ENCODE data around the gene GOLPH3L. TPM values are rescaled to one million over a fixed set of nuclear protein-coding genes. Genes with fewer than 3 reads are reported as not detected.

The GOLPH3L gene
- total RNA-seq, 1 donor from 2014 or later = 12.6 TPM

GRCh38 chr1:150688763-150689162 is 8.2 kb downstream of the GOLPH3L start:
- no peak for TF ChIP-seq CTCF (conservative IDR thresholded peaks at IDR 0.05; ENCODE audit: low read depth, low read length)
- no peak for DNase-seq (ENCODE audit: low read depth)
- H3K4me3 ChIP-seq (ENCODE audit: low read depth, low read length) = no peak overlapping the region

DNA sequence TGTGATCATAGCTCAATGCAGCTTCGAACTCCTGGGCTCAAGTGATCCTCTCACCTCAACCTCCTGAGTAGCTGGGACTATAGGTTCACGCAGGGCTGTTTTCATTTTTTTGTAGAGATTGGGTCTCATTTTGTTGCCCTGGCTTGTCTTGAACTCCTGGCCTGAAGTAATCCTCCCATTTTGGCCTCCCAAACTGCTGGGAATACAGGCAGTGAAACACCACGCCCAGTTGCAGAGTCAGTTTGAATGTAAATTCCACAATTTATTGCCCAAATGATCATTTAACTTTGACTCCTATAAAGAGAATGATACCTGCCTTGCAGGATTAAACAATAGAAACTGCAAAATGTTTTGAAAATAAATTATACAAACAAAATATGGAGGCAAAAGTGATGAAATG is 10.7 kb downstream of the GOLPH3L start:
- H3K4me3 ChIP-seq (ENCODE audit: low read depth, low read length) = no peak overlapping the region
- no peak for DNase-seq (ENCODE audit: low read depth)
- no peak for TF ChIP-seq CTCF (conservative IDR thresholded peaks at IDR 0.05; ENCODE audit: low read depth, low read length)

DNA sequence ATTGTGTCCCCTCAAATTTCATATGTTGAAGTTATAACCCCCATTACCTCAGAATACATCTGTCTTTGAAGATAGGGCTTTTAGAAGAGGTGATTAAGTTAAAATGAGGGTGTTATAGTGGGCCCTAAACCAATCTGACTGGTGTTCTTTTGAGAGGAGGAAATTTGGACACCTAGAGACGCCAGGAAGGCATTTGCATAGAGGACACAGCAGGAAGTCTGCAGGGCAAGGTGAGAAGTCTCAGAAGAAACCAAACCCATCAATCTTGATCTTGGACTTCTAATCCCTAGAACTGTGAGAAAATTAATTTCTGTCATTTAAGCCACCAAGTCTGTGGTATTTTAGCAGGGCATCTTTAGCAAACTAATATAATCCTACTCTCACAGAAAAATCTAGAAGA is 13.0 kb downstream of the GOLPH3L start:
- TF ChIP-seq CTCF (conservative IDR thresholded peaks at IDR 0.05; ENCODE audit: low read depth, low read length) = no peak
- H3K4me3 ChIP-seq (ENCODE audit: low read depth, low read length) = no peak overlapping the region
- DNase-seq (ENCODE audit: low read depth) = no peak

- H3K4me3 ChIP-seq (ENCODE audit: low read depth, low read length) = no peak overlapping the region
- no peak for TF ChIP-seq CTCF (conservative IDR thresholded peaks at IDR 0.05; ENCODE audit: low read depth, low read length)
- no peak for DNase-seq (ENCODE audit: low read depth)
Observed at GRCh38 chr1:150678988-150679387, 18.0 kb downstream of the GOLPH3L start.

- DNase-seq (ENCODE audit: low read depth) = no peak
- TF ChIP-seq CTCF (conservative IDR thresholded peaks at IDR 0.05; ENCODE audit: low read depth, low read length) = no peak
- no peak overlapping the region for H3K4me3 ChIP-seq (ENCODE audit: low read depth, low read length)
Observed at GRCh38 chr1:150674881-150675280, 22.1 kb downstream of the GOLPH3L start.

GRCh38 chr1:150663321-150663720 is 33.6 kb downstream of the GOLPH3L start:
- TF ChIP-seq CTCF (conservative IDR thresholded peaks at IDR 0.05; ENCODE audit: low read depth, low read length) = no peak
- H3K4me3 ChIP-seq (ENCODE audit: low read depth, low read length) = no peak overlapping the region
- DNase-seq (ENCODE audit: low read depth) = no peak

DNA sequence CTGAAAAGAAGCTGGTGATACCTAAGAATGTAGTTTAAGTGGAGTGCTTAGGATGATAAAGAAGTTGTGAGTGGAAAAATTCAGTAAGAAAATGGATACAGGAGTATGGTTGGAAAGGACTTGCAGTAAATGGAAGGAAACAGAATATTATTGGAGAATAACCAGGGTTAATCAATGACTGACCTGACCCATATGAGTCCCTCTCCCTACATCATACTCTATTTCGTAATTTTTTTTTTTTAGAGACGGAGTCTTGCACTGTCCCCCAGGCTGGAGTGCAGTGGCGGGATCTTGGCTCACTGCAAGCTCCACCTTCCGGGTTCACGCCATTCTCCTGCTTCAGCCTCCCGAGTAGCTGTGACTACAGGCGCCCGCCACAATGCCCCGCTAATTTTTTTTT is 34.1 kb downstream of the GOLPH3L start:
- H3K4me3 ChIP-seq (ENCODE audit: low read depth, low read length) = no peak overlapping the region
- DNase-seq (ENCODE audit: low read depth) = no peak
- TF ChIP-seq CTCF (conservative IDR thresholded peaks at IDR 0.05; ENCODE audit: low read depth, low read length) = no peak
